K562 (cell line): ENCODE data around the gene TTLL4.

Experiments used
- CBX3 ChIP-seq, 2 experiments: IDR thresholded peaks; 1 replicate in 1 of 2; 2 replicates in 1 of 2; pipeline ENCODE4 v1.6.1; 2012; ENCODE audit warnings: inconsistent platforms in 2 of 2, low read length in 2 of 2, borderline replicate concordance in 1 of 2, control low read depth in 1 of 2
- CTCF ChIP-seq, 3 experiments: IDR thresholded peaks in 2 of 3; conservative IDR thresholded peaks in 1 of 3; 2 replicates each; pipeline ENCODE4 v1.5.1; 2011 to 2012; ENCODE audit warnings: low read length in 3 of 3, mild to moderate bottlenecking in 3 of 3, control low read depth in 2 of 3, improper control_type of control experiment in 1 of 3, inconsistent platforms in 1 of 3, low read depth in 1 of 3, mixed read lengths in 1 of 3, moderate library complexity in 1 of 3; ENCODE audit not compliant: insufficient read depth in 2 of 3
- FUS ChIP-seq: fragments of 200-400 bp; formaldehyde crosslinking; optimal IDR thresholded peaks from 2 replicates; pipeline ENCODE3; 2017; ENCODE audit warnings: low read depth, low read length
- GTF3C2 ChIP-seq: IDR thresholded peaks from 3 replicates; pipeline ENCODE4 v1.6.1; 2011; ENCODE audit warnings: borderline replicate concordance, mild to moderate bottlenecking, moderate library complexity; ENCODE audit not compliant: insufficient read length; ENCODE audit errors: extremely low read depth
- HCFC1 ChIP-seq: IDR thresholded peaks from 2 replicates; pipeline ENCODE4 v1.6.1; 2012; ENCODE audit warnings: low read depth, low read length, improper control_type of control experiment
- HDAC6 ChIP-seq: IDR thresholded peaks from 2 replicates; pipeline ENCODE4 v1.6.1; 2012; ENCODE audit warnings: low read depth, mild to moderate bottlenecking, control low read depth, inconsistent platforms, low read length, moderate library complexity
- IFI16 ChIP-seq: fragments of 250-450 bp; sonication (Bioruptor Pico); IDR thresholded peaks from 2 replicates; pipeline ENCODE4 v2.1.2; 2022; ENCODE audit warnings: mild to moderate bottlenecking, inconsistent platforms
- NR3C1 ChIP-seq: sonication (generic); formaldehyde crosslinking; IDR thresholded peaks from 2 replicates; pipeline ENCODE4 v1.8.1; 2022; ENCODE audit warnings: missing genetic modification reagents
- POLR2AphosphoS2 ChIP-seq: IDR thresholded peaks from 2 replicates; pipeline ENCODE4 v1.6.1; 2012; ENCODE audit warnings: low read length, improper control_type of control experiment
- SMARCE1 ChIP-seq: fragments of 450-650 bp; IDR thresholded peaks from 2 replicates; pipeline ENCODE4 v1.7.1; 2016; ENCODE audit warnings: mild to moderate bottlenecking
- SMC3 ChIP-seq: conservative IDR thresholded peaks from 2 replicates; pipeline ENCODE4 v1.6.1; 2011; ENCODE audit warnings: low read depth, low read length, improper control_type of control experiment; ENCODE audit not compliant: insufficient read depth
- SP1 ChIP-seq: sonication (generic); formaldehyde crosslinking; IDR thresholded peaks from 2 replicates; pipeline ENCODE4 v1.8.1; 2022; ENCODE audit warnings: mild to moderate bottlenecking, missing genetic modification reagents
- ZBTB7A ChIP-seq: IDR thresholded peaks from 2 replicates; pipeline ENCODE4 v1.6.1; 2011; ENCODE audit warnings: low read depth, mild to moderate bottlenecking, low read length, moderate library complexity, borderline replicate concordance; ENCODE audit not compliant: control insufficient read depth
- ZNF140 ChIP-seq: fragments of 250-450 bp; sonication (Bioruptor Pico); IDR thresholded peaks from 2 replicates; pipeline ENCODE4 v1.8.0; 2021; ENCODE audit warnings: moderate library complexity, mild to moderate bottlenecking, inconsistent platforms

- TF ChIP-seq SMARCE1 (no peak), HDAC6 (no peak), ZBTB7A (no peak), NR3C1 (CRISPR knock-in tag) (no peak), CTCF (IDR thresholded peaks at IDR 0.05 in 2 of 3, conservative IDR thresholded peaks at IDR 0.05 in 1 of 3; ENCODE audit: insufficient read depth in 2 of 3, low read depth in 1 of 3, low read length in 3 of 3) (no peak), ZNF140 (no peak), POLR2AphosphoS2 (no peak), IFI16 (no peak), SP1 (no peak), HCFC1 (no peak), CBX3 (IDR thresholded peaks at IDR 0.05; ENCODE audit: borderline replicate concordance in 1 of 2, low read length in 2 of 2) (no peak), SMC3 (no peak), GTF3C2 (no peak), FUS (no peak)
These were observed 30.6 kb upstream of the TTLL4 start for GRCh38 chr2:218680061-218680460.
